CD14-positive monocyte (primary cell): ENCODE data around the gene TNFAIP6. TPM values are rescaled to one million over a fixed set of nuclear protein-coding genes. Genes with fewer than 3 reads are reported as not detected.

Source experiments
- DNase-seq, 3 donors: peaks; one replicate each; pipeline ENCODE4 v3.0.0-alpha.2; 2011 to 2022
- H2AFZ ChIP-seq: 2 replicates; pipeline ENCODE4 v1.6.0; 2012; ENCODE audit warnings: mild to moderate bottlenecking, low read depth, low read length, inconsistent platforms; ENCODE audit not compliant: insufficient read depth, poor library complexity, severe bottlenecking
- H3K27ac ChIP-seq, 2 donors: 1 replicate in 1 of 2; 2 replicates in 1 of 2; pipeline ENCODE4 v1.5.1; 2012 to 2013; ENCODE audit warnings: low read length in 2 of 2, control low read depth in 1 of 2, inconsistent platforms in 1 of 2, low read depth in 1 of 2, mild to moderate bottlenecking in 1 of 2
- H3K27me3 ChIP-seq, 2 donors: one replicate each; pipeline versions ENCODE4 v1.6.0 to v1.6.1; 2011 to 2013; ENCODE audit warnings: low read length in 2 of 2; ENCODE audit not compliant: control insufficient read depth in 2 of 2, insufficient read depth in 2 of 2
- H3K36me3 ChIP-seq, 2 donors: replicated peaks in 1 of 2; 1 replicate in 1 of 2; 2 replicates in 1 of 2; pipeline versions ENCODE4 v1.5.1 to v1.6.1; 2012 to 2013; ENCODE audit warnings: low read length in 2 of 2, control low read depth in 1 of 2, inconsistent platforms in 1 of 2, mild to moderate bottlenecking in 1 of 2; ENCODE audit not compliant: insufficient read depth in 2 of 2, control insufficient read depth in 1 of 2
- H3K4me1 ChIP-seq, 2 donors: 1 replicate in 1 of 2; 2 replicates in 1 of 2; pipeline versions ENCODE4 v1.5.1 to v1.6.1; 2012 to 2013; ENCODE audit warnings: low read length in 2 of 2, control low read depth in 1 of 2, inconsistent platforms in 1 of 2, mild to moderate bottlenecking in 1 of 2, moderate library complexity in 1 of 2; ENCODE audit not compliant: insufficient read depth in 2 of 2, control insufficient read depth in 1 of 2
- H3K4me2 ChIP-seq: replicated peaks from 2 replicates; pipeline ENCODE3; 2012; ENCODE audit warnings: low read length, moderate library complexity, mild to moderate bottlenecking; ENCODE audit not compliant: poor library complexity, severe bottlenecking; ENCODE audit errors: extremely low read depth
- H3K4me3 ChIP-seq, 3 experiments: fragments of 200-600 bp in 1 of 3; sonication (generic) in 1 of 3; replicated peaks in 1 of 3; 1 replicate in 2 of 3; 2 replicates in 1 of 3; pipeline ENCODE4 v1.5.1; 2011 to 2013; ENCODE audit warnings: low read length in 3 of 3, mild to moderate bottlenecking in 3 of 3, control low read depth in 2 of 3, low read depth in 2 of 3, inconsistent platforms in 1 of 3, moderate library complexity in 1 of 3
- H3K79me2 ChIP-seq: 2 replicates; pipeline ENCODE4 v1.6.0; 2012; ENCODE audit warnings: mild to moderate bottlenecking, control low read depth, inconsistent platforms, low read length, moderate library complexity; ENCODE audit not compliant: insufficient read depth
- H3K9ac ChIP-seq: 2 replicates; pipeline ENCODE4 v1.6.0; 2017; ENCODE audit warnings: low read length, mild to moderate bottlenecking; ENCODE audit not compliant: insufficient read depth, poor library complexity, severe bottlenecking
- H3K9me3 ChIP-seq, 2 donors: replicated peaks in 1 of 2; 1 replicate in 1 of 2; 2 replicates in 1 of 2; pipeline versions ENCODE4 v1.5.1 to v1.6.1; 2012 to 2013; ENCODE audit warnings: low read length in 2 of 2, control low read depth in 1 of 2; ENCODE audit not compliant: control insufficient read depth in 1 of 2, insufficient read depth in 1 of 2
- H4K20me1 ChIP-seq: 2 replicates; pipeline ENCODE4 v1.6.0; 2012; ENCODE audit warnings: mild to moderate bottlenecking, low read length, control low read depth, moderate library complexity; ENCODE audit not compliant: insufficient read depth
- H3K27ac Mint-ChIP-seq, 7 donors: one replicate each; pipeline ENCODE4 v1.8.0; 2020; ENCODE audit warnings: mild to moderate bottlenecking in 7 of 7, mixed read lengths in 7 of 7, moderate library complexity in 6 of 7, inconsistent platforms in 2 of 7
- H3K27me3 Mint-ChIP-seq, 3 donors: one replicate each; pipeline ENCODE4 v1.8.0; 2021 to 2022; ENCODE audit warnings: low read depth in 3 of 3, mild to moderate bottlenecking in 3 of 3, mixed read lengths in 3 of 3, moderate library complexity in 3 of 3, inconsistent platforms in 1 of 3
- H3K36me3 Mint-ChIP-seq, 2 donors: one replicate each; pipeline ENCODE4 v1.8.0; 2020; ENCODE audit warnings: mixed read lengths in 2 of 2, inconsistent platforms in 1 of 2, mild to moderate bottlenecking in 1 of 2
- H3K4me1 Mint-ChIP-seq: one replicate; pipeline ENCODE4 v1.8.0; 2020; ENCODE audit warnings: mild to moderate bottlenecking, mixed read lengths
- H3K4me3 Mint-ChIP-seq, 2 donors: one replicate each; pipeline ENCODE4 v1.8.0; 2020; ENCODE audit warnings: mild to moderate bottlenecking in 2 of 2, mixed read lengths in 2 of 2, moderate library complexity in 1 of 2
- H3K9me3 Mint-ChIP-seq, 7 donors: one replicate each; pipeline ENCODE4 v1.8.0; 2020 to 2022; ENCODE audit warnings: mixed read lengths in 7 of 7, mild to moderate bottlenecking in 6 of 7, moderate library complexity in 6 of 7, inconsistent platforms in 2 of 7
- WGBS: methylation state at CpG from one replicate; pipeline ENCODE4 v1.1.5; 2013; ENCODE audit warnings: missing lambda C conversion rate; ENCODE audit not compliant: insufficient coverage; 5-methylcytosine and 5-hydroxymethylcytosine counted together
- intact Hi-C, 2 donors: fragments of 100-400 bp; cut with micrococcal nuclease; formaldehyde crosslinking; loops; one replicate each; pipeline versions ENCODE4 v1.15.0 to v1.15.1; 2023
- polyA plus RNA-seq, 3 donors: library from polyadenylated mRNA; depleted of rRNA in 1 of 3; unstranded in 2 of 3; stranded (reverse) in 1 of 3; fragments of 300-500 nt in 2 of 3; fragments of >200 nt in 1 of 3; fragmentation: Illumina TruSeq in 2 of 3; gene quantifications; 1 replicate in 2 of 3; 2 replicates in 1 of 3; pipeline ENCODE4 v1.2.3, GENCODE V29; 2012 to 2021
- TF ChIP-seq, protein P1 (sequence below): fragments of 200-600 bp; IDR thresholded peaks from one replicate; pipeline ENCODE4 v1.8.0; 2022; ENCODE audit warnings: antibody characterized with exemption, mild to moderate bottlenecking

Gene TNFAIP6
- polyA plus RNA-seq, 3 donors, result 2.6 to 8.2 (median 3.5) TPM

GRCh38 chr2:151333083-151333482, 24.3 kb upstream of the TNFAIP6 start:
- WGBS, result no CpG with 5 or more reads among the region's 3 CpGs
- peaks cover 0 to 8% (median 5%) of the 10 kb centered on the region in 7 donors for H3K9me3 Mint-ChIP-seq
- no peak overlapping the region for H3K27ac Mint-ChIP-seq
- H2AFZ ChIP-seq, result no peak overlapping the region
- H3K79me2 ChIP-seq, result no peaks in the 10 kb centered on the region
- peaks cover 3% of the 10 kb centered on the region in 2 donors for H3K36me3 Mint-ChIP-seq
- no peak overlapping the region for H3K4me3 ChIP-seq
- no peak overlapping the region for H3K4me3 Mint-ChIP-seq
- intact Hi-C loops, result loop anchor here in 1 of 2 donors (10.0 kb wide), 1 partner anchor 1002 kb away; the partner anchor contains the start of gene FMNL2
- H3K36me3 ChIP-seq, result no peaks in the 10 kb centered on the region
- H3K27me3 Mint-ChIP-seq, result peaks cover 0 to 1% (median 0%) of the 10 kb centered on the region in 3 donors
- H3K4me2 ChIP-seq, result no peak overlapping the region
- H3K27ac ChIP-seq, result no peak overlapping the region
- H3K27me3 ChIP-seq, result no peaks in the 10 kb centered on the region
- no peak overlapping the region for H3K9ac ChIP-seq
- H3K4me1 ChIP-seq, result peaks cover 19 to 36% of the 10 kb centered on the region in 2 donors
- H3K9me3 ChIP-seq, result no peaks in the 10 kb centered on the region
- TF ChIP-seq, protein P1, sequence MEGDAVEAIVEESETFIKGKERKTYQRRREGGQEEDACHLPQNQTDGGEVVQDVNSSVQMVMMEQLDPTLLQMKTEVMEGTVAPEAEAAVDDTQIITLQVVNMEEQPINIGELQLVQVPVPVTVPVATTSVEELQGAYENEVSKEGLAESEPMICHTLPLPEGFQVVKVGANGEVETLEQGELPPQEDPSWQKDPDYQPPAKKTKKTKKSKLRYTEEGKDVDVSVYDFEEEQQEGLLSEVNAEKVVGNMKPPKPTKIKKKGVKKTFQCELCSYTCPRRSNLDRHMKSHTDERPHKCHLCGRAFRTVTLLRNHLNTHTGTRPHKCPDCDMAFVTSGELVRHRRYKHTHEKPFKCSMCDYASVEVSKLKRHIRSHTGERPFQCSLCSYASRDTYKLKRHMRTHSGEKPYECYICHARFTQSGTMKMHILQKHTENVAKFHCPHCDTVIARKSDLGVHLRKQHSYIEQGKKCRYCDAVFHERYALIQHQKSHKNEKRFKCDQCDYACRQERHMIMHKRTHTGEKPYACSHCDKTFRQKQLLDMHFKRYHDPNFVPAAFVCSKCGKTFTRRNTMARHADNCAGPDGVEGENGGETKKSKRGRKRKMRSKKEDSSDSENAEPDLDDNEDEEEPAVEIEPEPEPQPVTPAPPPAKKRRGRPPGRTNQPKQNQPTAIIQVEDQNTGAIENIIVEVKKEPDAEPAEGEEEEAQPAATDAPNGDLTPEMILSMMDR, result no peak
- H4K20me1 ChIP-seq, result no peaks in the 10 kb centered on the region
- DNase-seq, result no peak
- H3K4me1 Mint-ChIP-seq, result peaks cover 41% of the 10 kb centered on the region

DNA sequence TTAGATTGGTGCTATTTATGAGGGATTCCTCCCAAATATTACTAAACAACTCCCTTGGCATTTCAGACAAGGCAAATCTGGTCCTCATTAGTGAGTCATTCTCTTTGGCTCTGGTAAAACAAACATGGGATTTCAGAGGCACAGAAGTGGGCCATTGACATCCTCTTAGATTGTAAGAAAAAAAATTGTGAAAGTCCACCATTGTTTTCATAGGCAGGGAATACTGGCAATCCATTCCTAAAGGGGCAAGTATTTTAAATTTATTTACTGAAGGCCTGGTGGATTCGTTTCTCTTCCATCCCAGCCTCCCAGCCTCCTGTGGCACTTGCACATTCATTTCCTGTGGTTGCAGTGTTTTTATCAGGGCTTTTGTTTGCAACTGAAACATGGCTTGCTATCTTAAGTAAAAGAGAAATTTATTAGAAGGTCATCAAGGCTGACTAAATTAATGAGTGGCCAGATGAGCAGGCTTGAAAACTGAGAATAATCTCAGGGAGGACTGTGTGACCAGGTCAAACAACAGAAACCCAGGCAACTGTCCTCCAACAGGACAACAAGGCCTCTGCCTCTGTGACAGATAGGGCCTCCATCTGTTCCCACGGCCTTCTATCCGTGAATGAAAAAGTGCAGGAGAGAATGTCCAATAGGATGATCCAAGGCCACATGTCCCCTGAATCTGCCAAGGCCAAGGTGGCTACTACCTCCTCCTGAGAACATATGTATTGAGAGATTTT, 23.1 kb upstream of the TNFAIP6 start:
- no peak overlapping the region for H3K4me2 ChIP-seq
- H3K27me3 ChIP-seq, result no peaks in the 10 kb centered on the region
- no peak overlapping the region for H3K4me3 ChIP-seq
- peak overlapping the region in 4 of 7 donors; percentile 50 to 70 (median 61) for H3K27ac Mint-ChIP-seq
- peaks cover 3% of the 10 kb centered on the region in 2 donors for H3K36me3 Mint-ChIP-seq
- TF ChIP-seq, protein P1, result no peak
- H3K27me3 Mint-ChIP-seq, result peaks cover 0 to under 1% (median 0%) of the 10 kb centered on the region in 3 donors
- no peaks in the 10 kb centered on the region for H3K79me2 ChIP-seq
- peak overlapping the region in 1 of 2 donors; percentile 10 for H3K27ac ChIP-seq
- peaks cover 44% of the 10 kb centered on the region for H3K4me1 Mint-ChIP-seq
- H3K4me1 ChIP-seq, result peaks cover 23 to 46% of the 10 kb centered on the region in 2 donors
- no peaks in the 10 kb centered on the region for H3K9me3 ChIP-seq
- H3K36me3 ChIP-seq, result no peaks in the 10 kb centered on the region
- no CpG with 5 or more reads among the region's 3 CpGs for WGBS
- H3K9ac ChIP-seq, result no peak overlapping the region
- intact Hi-C loops, result loop anchor here in 1 of 2 donors (10.0 kb wide), 1 partner anchor 1001 kb away; the partner anchor contains the start of gene FMNL2
- no peak overlapping the region for H3K4me3 Mint-ChIP-seq
- peaks cover 0 to 8% (median 5%) of the 10 kb centered on the region in 7 donors for H3K9me3 Mint-ChIP-seq
- H2AFZ ChIP-seq, result peak overlapping the region; percentile 25
- DNase-seq, result peak in 1 of 3 donors; percentile 15
- H4K20me1 ChIP-seq, result no peaks in the 10 kb centered on the region
